LNCaP clone FGC (cell line): ENCODE data around the gene STIM1.
"Not testable (repeated sequence)": the region's sequence is repeated elsewhere in the genome, so short reads cannot be mapped to it uniquely, and the experiment has no call there.

Experiments
- DNase-seq: peaks from one replicate; pipeline ENCODE4 v3.0.0-alpha.2; 2011; ENCODE audit warnings: low read depth
- H3K4me3 ChIP-seq: 2 replicates; pipeline ENCODE4 v1.5.1; 2011; ENCODE audit warnings: mild to moderate bottlenecking, low read depth, low read length, control low read depth
- TF ChIP-seq, protein P1 (sequence below): IDR thresholded peaks from 2 replicates; pipeline ENCODE4 v1.5.1; 2012; ENCODE audit warnings: mild to moderate bottlenecking; ENCODE audit not compliant: control insufficient read depth, insufficient read depth; ENCODE audit errors: extremely low read depth

The STIM1 gene

GRCh38 chr11:3891751-3892150 is 36.3 kb downstream of the STIM1 start:
- TF ChIP-seq, protein P1, sequence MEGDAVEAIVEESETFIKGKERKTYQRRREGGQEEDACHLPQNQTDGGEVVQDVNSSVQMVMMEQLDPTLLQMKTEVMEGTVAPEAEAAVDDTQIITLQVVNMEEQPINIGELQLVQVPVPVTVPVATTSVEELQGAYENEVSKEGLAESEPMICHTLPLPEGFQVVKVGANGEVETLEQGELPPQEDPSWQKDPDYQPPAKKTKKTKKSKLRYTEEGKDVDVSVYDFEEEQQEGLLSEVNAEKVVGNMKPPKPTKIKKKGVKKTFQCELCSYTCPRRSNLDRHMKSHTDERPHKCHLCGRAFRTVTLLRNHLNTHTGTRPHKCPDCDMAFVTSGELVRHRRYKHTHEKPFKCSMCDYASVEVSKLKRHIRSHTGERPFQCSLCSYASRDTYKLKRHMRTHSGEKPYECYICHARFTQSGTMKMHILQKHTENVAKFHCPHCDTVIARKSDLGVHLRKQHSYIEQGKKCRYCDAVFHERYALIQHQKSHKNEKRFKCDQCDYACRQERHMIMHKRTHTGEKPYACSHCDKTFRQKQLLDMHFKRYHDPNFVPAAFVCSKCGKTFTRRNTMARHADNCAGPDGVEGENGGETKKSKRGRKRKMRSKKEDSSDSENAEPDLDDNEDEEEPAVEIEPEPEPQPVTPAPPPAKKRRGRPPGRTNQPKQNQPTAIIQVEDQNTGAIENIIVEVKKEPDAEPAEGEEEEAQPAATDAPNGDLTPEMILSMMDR: no peak
- DNase-seq: no peak
- no peak overlapping the region for H3K4me3 ChIP-seq

- DNase-seq: no peak
- no peak overlapping the region for H3K4me3 ChIP-seq
- TF ChIP-seq, protein P1: no peak
Observed at GRCh38 chr11:3892156-3892555, 36.7 kb downstream of the STIM1 start.

- no peak for DNase-seq
- H3K4me3 ChIP-seq: no peak overlapping the region
- TF ChIP-seq, protein P1: no peak
Observed at GRCh38 chr11:3893311-3893710, 37.8 kb downstream of the STIM1 start.

GRCh38 chr11:3894128-3894731 is 38.8 kb downstream of the STIM1 start:
- TF ChIP-seq, protein P1: no peak
- no peak for DNase-seq
- H3K4me3 ChIP-seq: no peak overlapping the region

GRCh38 chr11:3896644-3897043 is 41.2 kb downstream of the STIM1 start:
- TF ChIP-seq, protein P1: no peak
- no peak for DNase-seq
- H3K4me3 ChIP-seq: no peak overlapping the region

GRCh38 chr11:3900230-3900629 is 44.8 kb downstream of the STIM1 start:
- not testable (repeated sequence) for H3K4me3 ChIP-seq, DNase-seq

DNA sequence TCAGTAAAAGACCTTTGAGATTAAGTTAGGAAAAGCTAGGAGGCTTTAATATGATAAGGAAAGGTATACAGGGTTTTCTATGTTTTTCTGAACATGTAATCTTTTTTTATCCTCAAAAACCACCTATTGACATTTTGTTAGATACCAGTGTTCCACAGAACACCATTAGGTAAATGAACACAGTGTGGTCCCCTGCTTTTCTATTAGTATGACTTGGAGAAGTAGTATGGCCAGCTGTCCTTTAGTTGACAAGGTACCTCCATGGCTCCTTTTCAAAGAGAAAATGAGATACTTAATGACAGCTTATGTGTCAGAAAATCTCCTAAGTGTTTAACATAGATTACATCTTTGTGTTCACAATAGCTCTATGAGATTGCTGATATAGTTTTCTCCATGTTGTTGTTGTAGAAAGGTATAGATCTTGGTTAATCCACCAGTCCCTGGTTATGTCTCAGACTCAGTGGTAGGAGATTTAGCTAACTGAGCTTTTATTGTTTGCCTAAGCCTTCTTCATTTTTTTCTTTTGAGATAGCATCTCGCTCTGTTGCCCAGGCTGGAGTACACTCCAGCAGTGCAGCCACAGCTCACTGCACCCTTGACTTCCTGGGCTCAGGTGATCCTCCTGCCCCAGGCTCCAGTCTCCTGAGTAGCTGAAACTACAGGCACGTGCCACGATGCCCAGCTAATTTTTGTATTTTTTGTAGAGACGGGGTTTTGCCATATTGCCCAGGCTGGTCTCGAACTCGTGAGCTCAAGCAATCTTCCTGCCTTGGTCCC is 46.0 kb downstream of the STIM1 start:
- H3K4me3 ChIP-seq: no peak overlapping the region
- TF ChIP-seq, protein P1: no peak
- DNase-seq: no peak
